Measurements from ENCODE around the gene PCBP2.

GRCh38 chr12:53495903-53496751 lies 44.2 kb downstream of the PCBP2 start:
- TF ChIP-seq POLR2A (IDR thresholded peaks at IDR 0.05) (no peak), CTCF (IDR thresholded peaks at IDR 0.05) (no peak)

Measured in right lobe of liver (tissue), 4 donors.